ENCODE results near the gene SNCA. TPM values are rescaled to one million over a fixed set of nuclear protein-coding genes. Genes with fewer than 3 reads are reported as not detected.

SNCA gene
- polyA plus RNA-seq, 3 donors, result 13.2 to 39.4 (median 24.3) TPM

GRCh38 chr4:89704651-89705395 lies 132.1 kb downstream of the SNCA start:
- Mint-ChIP-seq H3K36me3 (no peaks in the 10 kb centered on the region), H3K9me3 (no peaks in the 10 kb centered on the region), H3K4me3 (no peak overlapping the region), H3K27me3 (ENCODE audit: low read depth in 3 of 3) (peaks cover 0 to 2% (median 0%) of the 10 kb centered on the region in 3 donors), H3K4me1 (peaks cover 3% of the 10 kb centered on the region), H3K27ac (no peak overlapping the region)
- Histone ChIP-seq H3K4me2 (replicated peaks; ENCODE audit: extremely low read depth, low read length, poor library complexity, severe bottlenecking) (no peak overlapping the region), H3K27me3 (ENCODE audit: control insufficient read depth in 2 of 2, insufficient read depth in 2 of 2, low read length in 2 of 2) (no peaks in the 10 kb centered on the region), H3K9me3 (replicated peaks in 1 of 2; ENCODE audit: control insufficient read depth in 1 of 2, insufficient read depth in 1 of 2, low read length in 2 of 2) (no peaks in the 10 kb centered on the region), H3K9ac (ENCODE audit: insufficient read depth, low read length, poor library complexity, severe bottlenecking) (no peak overlapping the region), H3K27ac (ENCODE audit: low read depth in 1 of 2, low read length in 2 of 2) (no peak overlapping the region), H4K20me1 (ENCODE audit: insufficient read depth, low read length) (no peaks in the 10 kb centered on the region), H3K79me2 (ENCODE audit: insufficient read depth, low read length) (no peaks in the 10 kb centered on the region), H2AFZ (ENCODE audit: insufficient read depth, low read depth, low read length, poor library complexity, severe bottlenecking) (no peak overlapping the region), H3K36me3 (replicated peaks in 1 of 2; ENCODE audit: control insufficient read depth in 1 of 2, insufficient read depth in 2 of 2, low read length in 2 of 2) (no peaks in the 10 kb centered on the region), H3K4me3 (replicated peaks in 1 of 3; ENCODE audit: low read depth in 2 of 3, low read length in 3 of 3) (no peak overlapping the region), H3K4me1 (ENCODE audit: control insufficient read depth in 1 of 2, insufficient read depth in 2 of 2, low read length in 2 of 2) (no peaks in the 10 kb centered on the region)
- TF ChIP-seq CTCF (IDR thresholded peaks at IDR 0.05), result no peak
- intact Hi-C loops (cut with micrococcal nuclease), result no loop called here
- DNase-seq, result no peak
- WGBS (ENCODE audit: insufficient coverage), result no CpG with 5 or more reads among the region's 2 CpGs

- Histone ChIP-seq H3K9me3 (replicated peaks in 1 of 2; ENCODE audit: control insufficient read depth in 1 of 2, insufficient read depth in 1 of 2, low read length in 2 of 2) (no peaks in the 10 kb centered on the region), H3K36me3 (replicated peaks in 1 of 2; ENCODE audit: control insufficient read depth in 1 of 2, insufficient read depth in 2 of 2, low read length in 2 of 2) (no peaks in the 10 kb centered on the region), H3K4me1 (ENCODE audit: control insufficient read depth in 1 of 2, insufficient read depth in 2 of 2, low read length in 2 of 2) (no peaks in the 10 kb centered on the region), H3K27me3 (ENCODE audit: control insufficient read depth in 2 of 2, insufficient read depth in 2 of 2, low read length in 2 of 2) (no peaks in the 10 kb centered on the region), H4K20me1 (ENCODE audit: insufficient read depth, low read length) (no peaks in the 10 kb centered on the region), H2AFZ (ENCODE audit: insufficient read depth, low read depth, low read length, poor library complexity, severe bottlenecking) (no peak overlapping the region), H3K4me3 (replicated peaks in 1 of 3; ENCODE audit: low read depth in 2 of 3, low read length in 3 of 3) (no peak overlapping the region), H3K9ac (ENCODE audit: insufficient read depth, low read length, poor library complexity, severe bottlenecking) (no peak overlapping the region), H3K79me2 (ENCODE audit: insufficient read depth, low read length) (no peaks in the 10 kb centered on the region), H3K27ac (ENCODE audit: low read depth in 1 of 2, low read length in 2 of 2) (no peak overlapping the region), H3K4me2 (replicated peaks; ENCODE audit: extremely low read depth, low read length, poor library complexity, severe bottlenecking) (no peak overlapping the region)
- no peak for TF ChIP-seq CTCF (IDR thresholded peaks at IDR 0.05)
- no peak overlapping the region for H3K27ac Mint-ChIP-seq
- H3K36me3 Mint-ChIP-seq, result no peaks in the 10 kb centered on the region
- WGBS (ENCODE audit: insufficient coverage), result 71% methylated on average over 3 of the region's 6 CpGs
- DNase-seq, result no peak
- peaks cover under 1% of the 10 kb centered on the region for H3K4me1 Mint-ChIP-seq
- H3K9me3 Mint-ChIP-seq, result no peaks in the 10 kb centered on the region
- intact Hi-C loops (cut with micrococcal nuclease), result no loop called here
- H3K27me3 Mint-ChIP-seq (ENCODE audit: low read depth in 3 of 3), result peaks cover 0 to 2% (median 0%) of the 10 kb centered on the region in 3 donors
- no peak overlapping the region for H3K4me3 Mint-ChIP-seq
Observed at GRCh38 chr4:89703829-89704590, 133.0 kb downstream of the SNCA start.
